Activated CD4-positive, alpha-beta memory T cell treated with anti-CD3 and anti-CD28 coated beads, Interleukin-2, amount 10 ng/mL, durations not matched to agents 7 days and 5 days (primary cell): ENCODE data around the gene TMEM179. TPM values are rescaled to one million over a fixed set of nuclear protein-coding genes. Genes with fewer than 3 reads are reported as not detected.

Experiments used
- CTCF ChIA-PET: fragments of 350-600 bp; sonication (Branson Sonifier 250); formaldehyde crosslinking; loops from one replicate; lab custom pipeline; 2021; ENCODE audit warnings: antibody characterized with exemption, inconsistent platforms; lab: Charles Lee
- POLR2A ChIA-PET: fragments of 350-600 bp; sonication (Branson Sonifier 250); formaldehyde crosslinking; loops from one replicate; lab custom pipeline; 2021; ENCODE audit warnings: antibody characterized with exemption; lab: Charles Lee
- DNase-seq: peaks from one replicate; pipeline ENCODE4 v3.0.0-alpha.2; 2020
- H3K27ac Mint-ChIP-seq: one replicate; pipeline ENCODE4 v1.8.0; 2021; ENCODE audit warnings: mild to moderate bottlenecking, mixed read lengths
- H3K27me3 Mint-ChIP-seq: one replicate; pipeline ENCODE4 v1.8.0; 2021; ENCODE audit warnings: mixed read lengths
- H3K36me3 Mint-ChIP-seq: one replicate; pipeline ENCODE4 v1.8.0; 2021; ENCODE audit warnings: low read depth, mixed read lengths
- H3K4me1 Mint-ChIP-seq: one replicate; pipeline ENCODE4 v1.8.0; 2021; ENCODE audit warnings: mixed read lengths
- H3K4me3 Mint-ChIP-seq: one replicate; pipeline ENCODE4 v1.8.0; 2021; ENCODE audit warnings: mild to moderate bottlenecking, mixed read lengths
- H3K9me3 Mint-ChIP-seq: one replicate; pipeline ENCODE4 v1.8.0; 2021; ENCODE audit warnings: mixed read lengths
- total RNA-seq, 2 experiments: library from RNA; stranded (reverse); gene quantifications; one replicate each; pipeline ENCODE4 v1.2.3, GENCODE V29; 2021

TMEM179 gene
- total RNA-seq, 2 experiments from 2014 or later, result not detected

DNA sequence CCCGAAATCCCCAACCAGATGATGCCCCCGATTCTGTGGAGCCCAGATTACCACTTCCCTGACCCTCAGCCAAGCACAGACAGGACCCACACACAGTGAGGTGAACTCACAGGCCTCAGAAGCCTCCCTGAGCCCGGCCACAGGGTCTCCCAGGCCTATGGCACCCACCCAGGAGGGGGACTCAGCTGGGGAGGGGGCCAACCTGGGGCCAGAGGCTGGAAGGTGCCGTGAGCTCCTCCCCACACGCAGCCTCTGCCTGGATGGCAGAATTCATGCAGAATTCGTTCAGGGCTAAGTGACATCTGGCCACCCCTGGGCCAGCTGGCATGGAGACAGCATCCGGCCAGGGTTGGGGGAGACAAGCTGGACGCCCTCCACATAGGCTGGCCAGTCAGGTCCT, 11.8 kb downstream of the TMEM179 start:
- no peak for DNase-seq
- Mint-ChIP-seq H3K9me3 (no peaks in the 10 kb centered on the region), H3K4me3 (no peak overlapping the region), H3K27ac (no peak overlapping the region), H3K27me3 (no peaks in the 10 kb centered on the region), H3K36me3 (no peaks in the 10 kb centered on the region), H3K4me1 (no peaks in the 10 kb centered on the region)
- ChIA-PET CTCF (no interaction called here), POLR2A (no interaction called here)

DNA sequence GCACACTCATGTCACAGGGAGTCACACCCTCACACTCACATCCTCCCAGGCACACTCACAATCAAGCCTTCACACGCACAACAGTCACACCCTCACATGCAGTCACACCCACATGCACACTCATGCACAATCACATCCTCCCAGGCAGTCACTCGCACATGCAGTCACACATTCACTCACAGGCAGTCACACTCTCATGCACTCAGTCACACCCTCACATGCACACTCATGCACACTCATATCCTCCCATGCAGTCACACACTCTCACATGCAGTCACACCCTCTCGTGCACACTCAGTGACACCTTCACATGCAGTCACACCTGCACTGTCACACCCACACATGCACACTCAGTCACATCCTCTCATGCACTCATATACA, 12.3 kb downstream of the TMEM179 start:
- no peaks in the 10 kb centered on the region for H3K9me3 Mint-ChIP-seq
- no peak for DNase-seq
- H3K36me3 Mint-ChIP-seq, result no peaks in the 10 kb centered on the region
- CTCF ChIA-PET, result no interaction called here
- H3K27me3 Mint-ChIP-seq, result no peaks in the 10 kb centered on the region
- no peak overlapping the region for H3K4me3 Mint-ChIP-seq
- POLR2A ChIA-PET, result no interaction called here
- no peak overlapping the region for H3K27ac Mint-ChIP-seq
- no peaks in the 10 kb centered on the region for H3K4me1 Mint-ChIP-seq

DNA sequence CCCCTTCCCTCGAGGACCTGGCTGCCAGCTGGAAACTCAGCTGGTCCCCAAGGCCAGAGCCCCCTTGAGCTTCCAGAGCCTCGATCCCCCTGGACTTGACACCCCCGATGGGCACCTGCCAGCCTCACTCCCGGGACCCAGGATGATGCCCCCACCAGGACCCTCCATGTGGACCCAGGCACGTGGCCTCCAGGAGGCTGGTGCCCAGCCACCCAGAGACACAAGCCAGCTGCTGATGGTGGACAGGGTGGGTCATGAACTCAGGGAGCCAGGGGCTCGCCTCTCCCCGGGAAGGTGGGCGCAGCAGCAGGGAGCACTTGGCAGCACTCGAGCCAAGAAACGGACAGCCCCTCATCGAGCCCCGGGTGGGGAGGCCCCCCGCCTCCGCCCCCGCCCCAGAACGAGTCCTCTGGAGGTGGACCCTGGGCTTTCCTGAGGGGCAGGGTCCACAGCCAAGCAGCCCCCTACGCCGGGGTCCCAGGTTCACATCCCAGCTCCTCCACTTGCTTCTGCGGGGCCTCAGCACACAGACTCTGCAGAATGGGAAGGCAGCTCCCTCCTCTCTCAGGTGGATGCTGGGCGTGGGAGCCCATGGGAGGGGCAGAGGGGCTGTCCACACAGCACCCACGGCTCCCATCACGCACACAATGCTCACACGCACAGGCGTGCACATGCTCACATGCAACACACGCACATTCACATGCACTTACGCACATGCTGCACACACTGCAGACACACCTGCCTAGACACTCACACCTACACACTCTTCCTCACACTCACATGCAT, 12.9 kb downstream of the TMEM179 start:
- H3K4me1 Mint-ChIP-seq, result no peaks in the 10 kb centered on the region
- POLR2A ChIA-PET, result no interaction called here

DNA sequence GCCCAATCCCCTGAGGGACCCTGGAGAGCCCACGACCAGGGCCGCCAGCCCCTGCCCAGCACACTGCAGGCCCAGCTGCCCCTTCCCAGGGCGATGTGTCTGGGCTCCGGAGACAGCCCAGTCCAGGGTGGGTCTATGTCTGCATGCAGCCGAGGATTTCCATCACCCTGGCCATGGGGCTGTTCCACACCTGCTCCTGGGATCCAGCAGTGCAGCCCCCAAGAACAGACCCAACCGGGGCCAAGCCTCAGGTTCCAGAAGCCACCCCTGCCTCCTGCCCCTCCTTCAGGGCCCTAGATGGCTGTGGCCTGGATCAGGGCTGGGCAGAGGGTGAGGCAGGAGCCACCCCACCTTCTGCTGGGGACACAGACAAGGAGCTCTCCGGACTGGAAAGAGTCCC, 13.5 kb downstream of the TMEM179 start:
- H3K27ac Mint-ChIP-seq, result no peak overlapping the region
- H3K4me1 Mint-ChIP-seq, result no peaks in the 10 kb centered on the region
- POLR2A ChIA-PET, result no interaction called here
- no peak overlapping the region for H3K4me3 Mint-ChIP-seq
- no peaks in the 10 kb centered on the region for H3K9me3 Mint-ChIP-seq
- CTCF ChIA-PET, result no interaction called here
- no peaks in the 10 kb centered on the region for H3K36me3 Mint-ChIP-seq
- no peak for DNase-seq
- H3K27me3 Mint-ChIP-seq, result no peaks in the 10 kb centered on the region

More for the DNA sequence above, 12.9 kb downstream of the TMEM179 start:
- Mint-ChIP-seq H3K4me3 (no peak overlapping the region), H3K36me3 (no peaks in the 10 kb centered on the region), H3K27me3 (no peaks in the 10 kb centered on the region), H3K9me3 (no peaks in the 10 kb centered on the region), H3K27ac (no peak overlapping the region)
- DNase-seq, result no peak
- CTCF ChIA-PET, result no interaction called here

DNA sequence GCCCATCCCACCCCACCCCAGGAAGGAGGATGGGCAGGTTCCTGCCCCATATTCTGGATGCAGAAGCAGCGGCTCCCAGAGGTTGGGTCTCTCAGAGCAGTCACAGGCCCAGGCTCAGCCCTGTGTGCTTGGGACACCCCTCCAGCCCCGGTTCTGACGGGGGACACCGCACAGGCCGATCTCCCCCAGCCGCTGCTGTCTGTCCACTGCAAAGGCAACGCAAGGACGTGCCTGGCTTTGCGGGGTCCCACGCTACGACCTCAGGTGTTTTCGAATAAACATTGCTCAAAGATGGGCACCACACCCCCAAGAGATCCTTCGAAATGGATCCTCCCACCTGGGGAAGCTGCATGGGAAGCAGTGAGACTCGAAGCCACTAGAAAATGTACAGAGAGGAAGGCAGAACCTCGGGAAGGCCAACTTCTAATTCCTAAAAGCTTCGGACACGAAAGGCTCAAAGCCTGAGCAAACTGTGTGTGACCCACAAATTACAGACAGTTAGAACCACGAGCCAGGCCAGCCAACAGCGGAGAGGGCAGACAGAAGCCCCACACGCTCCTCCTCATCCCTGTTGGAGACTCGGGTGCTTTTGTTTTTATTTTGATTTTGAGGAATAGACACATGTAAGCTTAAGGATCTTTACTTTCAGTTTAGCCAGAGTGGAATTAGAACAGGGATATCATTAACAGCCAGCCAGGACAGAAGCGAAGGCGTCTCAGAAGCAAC, 14.2 kb downstream of the TMEM179 start:
- Mint-ChIP-seq H3K4me3 (no peak overlapping the region), H3K36me3 (no peaks in the 10 kb centered on the region), H3K4me1 (no peaks in the 10 kb centered on the region), H3K27ac (no peak overlapping the region), H3K9me3 (no peaks in the 10 kb centered on the region), H3K27me3 (no peaks in the 10 kb centered on the region)
- POLR2A ChIA-PET, result no interaction called here
- no peak for DNase-seq
- CTCF ChIA-PET, result no interaction called here

DNA sequence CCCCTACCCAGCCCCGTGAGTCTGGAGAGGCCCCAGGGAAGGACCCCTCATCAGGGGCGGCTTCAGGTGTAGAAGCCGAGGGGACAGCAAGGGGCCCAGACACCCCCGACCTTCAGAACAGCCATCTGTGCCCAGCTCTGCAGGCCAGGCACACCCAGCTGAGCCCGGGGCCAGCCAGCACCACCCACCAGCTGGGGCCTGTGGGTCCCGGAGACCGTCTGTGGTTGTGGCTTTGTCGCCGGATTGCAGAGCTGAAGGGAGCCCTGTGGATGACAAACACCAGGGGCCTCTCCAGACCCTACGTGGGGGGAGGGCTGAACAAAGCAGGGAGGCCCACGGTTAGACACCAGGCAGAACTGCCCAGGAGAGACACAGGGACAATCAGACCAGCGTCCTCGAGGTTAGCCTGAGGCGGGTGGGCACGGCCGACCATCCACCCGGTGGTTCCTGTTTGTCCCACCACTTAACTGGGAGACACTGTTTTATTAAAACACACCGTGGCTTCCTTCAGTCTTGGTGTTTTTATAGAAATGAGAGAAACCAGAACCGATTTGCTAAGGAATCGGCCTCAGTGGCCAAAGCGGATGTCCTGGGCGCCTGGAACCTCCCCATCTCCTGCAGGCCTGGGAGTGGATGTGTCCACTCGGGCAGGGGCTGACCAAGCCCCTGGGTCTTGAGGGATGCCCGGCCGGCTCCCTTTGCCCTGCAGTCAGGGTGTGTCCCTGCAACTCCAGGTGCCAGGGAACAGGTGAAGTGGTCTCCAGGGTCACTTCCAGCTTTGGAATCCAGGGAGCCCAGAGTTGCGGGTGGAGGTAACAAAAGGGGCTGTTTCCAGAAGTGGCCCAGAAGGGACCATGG, 15.0 kb downstream of the TMEM179 start:
- H3K4me3 Mint-ChIP-seq, result no peak overlapping the region
- H3K27me3 Mint-ChIP-seq, result no peaks in the 10 kb centered on the region
- ChIA-PET POLR2A (no interaction called here), CTCF (no interaction called here)
- no peak for DNase-seq
- H3K36me3 Mint-ChIP-seq, result no peaks in the 10 kb centered on the region
- no peaks in the 10 kb centered on the region for H3K4me1 Mint-ChIP-seq
- H3K9me3 Mint-ChIP-seq, result no peaks in the 10 kb centered on the region
- H3K27ac Mint-ChIP-seq, result no peak overlapping the region

DNA sequence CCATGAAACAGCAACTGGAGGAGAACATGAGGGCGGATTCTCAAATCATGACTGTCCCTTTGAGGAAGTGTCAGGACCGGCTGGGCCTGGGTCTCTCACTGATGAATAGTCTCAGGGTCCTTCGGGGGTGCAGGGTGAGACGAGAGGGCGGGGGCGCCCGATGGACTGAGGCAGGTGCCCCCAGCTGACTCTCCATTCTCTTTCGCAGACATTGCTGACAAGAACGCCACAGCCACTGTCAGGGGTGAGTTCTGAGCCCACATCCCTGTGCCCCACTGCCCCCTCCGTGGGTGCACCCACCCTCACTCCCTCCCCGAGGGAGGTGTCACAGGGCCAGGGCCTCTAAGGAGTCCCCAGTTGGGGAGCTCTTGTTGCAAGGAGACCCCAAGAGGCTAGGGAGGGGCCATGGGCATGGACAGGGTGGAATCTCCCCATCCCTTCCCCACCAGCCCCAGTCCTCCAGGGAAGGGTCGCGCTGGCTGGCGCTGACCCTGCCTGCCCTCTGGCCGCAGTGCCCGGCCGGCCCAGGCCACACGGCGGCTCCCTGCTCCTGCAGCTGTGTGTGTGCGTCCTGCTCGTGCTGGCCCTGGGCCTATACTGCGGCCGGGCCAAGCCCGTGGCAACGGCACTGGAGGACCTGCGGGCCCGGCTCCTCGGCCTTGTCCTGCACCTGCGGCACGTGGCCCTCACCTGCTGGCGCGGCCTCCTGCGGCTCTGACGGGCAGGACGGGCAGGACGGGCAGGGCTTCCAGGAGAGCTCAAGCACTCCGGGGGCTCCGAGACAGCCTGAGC, 16.3 kb downstream of the TMEM179 start:
- Mint-ChIP-seq H3K4me1 (no peaks in the 10 kb centered on the region), H3K27ac (no peak overlapping the region), H3K27me3 (no peaks in the 10 kb centered on the region), H3K4me3 (no peak overlapping the region), H3K9me3 (no peaks in the 10 kb centered on the region), H3K36me3 (no peaks in the 10 kb centered on the region)
- ChIA-PET POLR2A (no interaction called here), CTCF (no interaction called here)
- no peak for DNase-seq

DNA sequence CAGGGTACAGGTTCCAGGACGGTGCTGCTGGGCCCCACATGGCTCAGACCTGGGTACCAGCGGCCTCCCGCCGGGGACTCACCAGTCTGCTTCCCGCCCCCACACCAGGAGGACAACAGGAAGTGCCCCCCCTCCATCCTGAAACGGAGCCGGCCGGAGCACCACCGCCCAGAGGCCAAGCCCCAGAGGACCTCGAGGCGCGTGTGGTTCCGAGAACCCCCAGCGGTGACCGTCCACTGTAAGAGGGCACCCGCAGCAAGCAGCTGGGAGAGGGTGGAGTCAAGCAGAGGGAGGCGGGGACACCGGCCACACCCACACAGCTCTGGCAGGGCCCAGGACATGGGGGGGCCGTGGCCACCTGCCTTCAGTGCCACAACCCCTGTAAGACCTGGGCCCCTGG, 16.9 kb downstream of the TMEM179 start:
- Mint-ChIP-seq H3K27ac (no peak overlapping the region), H3K9me3 (no peaks in the 10 kb centered on the region), H3K36me3 (no peaks in the 10 kb centered on the region), H3K4me1 (no peaks in the 10 kb centered on the region), H3K27me3 (no peaks in the 10 kb centered on the region), H3K4me3 (no peak overlapping the region)
- POLR2A ChIA-PET, result no interaction called here
- no peak for DNase-seq
- CTCF ChIA-PET, result interaction anchor here (0.6 kb wide), 1 partner anchor 508 kb away, joined by 3 read pairs; no protein-coding TSS in a partner anchor

DNA sequence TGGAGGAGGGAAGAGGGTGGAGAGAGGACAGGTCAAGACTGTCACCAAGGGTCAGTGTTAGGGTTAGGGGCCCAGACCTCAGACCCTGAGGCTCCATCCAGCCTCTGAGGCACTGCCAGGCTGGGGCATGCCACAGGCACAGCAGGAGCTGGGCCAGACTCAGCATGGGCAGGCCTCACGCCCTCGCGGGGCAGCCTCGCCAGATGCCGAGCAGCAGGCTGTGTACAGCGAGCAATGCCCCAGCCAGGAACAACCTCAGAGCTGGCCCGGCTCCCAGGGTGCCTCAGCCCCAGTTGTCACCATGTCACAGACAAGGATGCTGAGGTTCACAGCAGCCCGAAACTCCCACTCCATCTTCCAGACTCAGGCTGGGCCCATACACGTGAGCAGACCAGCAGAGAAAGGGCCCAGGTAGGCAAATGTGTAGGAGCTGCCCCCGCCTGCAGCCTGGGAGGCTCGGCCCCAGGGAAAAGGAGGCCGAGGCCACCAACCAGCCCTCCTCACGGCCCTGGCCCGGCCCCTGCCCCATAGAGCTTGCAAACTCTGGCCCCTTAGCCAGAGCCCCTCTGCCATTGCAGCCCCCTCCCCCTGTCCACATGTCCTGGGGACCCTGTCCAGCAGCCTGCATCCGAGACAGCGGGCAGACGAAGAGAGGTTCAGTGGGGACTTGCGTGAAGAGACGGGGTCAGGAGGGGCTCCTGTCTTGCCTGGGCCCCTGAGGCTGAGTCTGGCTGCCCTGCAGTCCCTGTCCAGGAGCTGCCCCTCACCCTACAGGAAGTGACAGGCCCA, 17.5 kb downstream of the TMEM179 start:
- ChIA-PET POLR2A (no interaction called here), CTCF (interaction anchor here (0.6 kb wide), 1 partner anchor 508 kb away, joined by 3 read pairs; no protein-coding TSS in a partner anchor)
- H3K36me3 Mint-ChIP-seq, result no peaks in the 10 kb centered on the region
- no peaks in the 10 kb centered on the region for H3K9me3 Mint-ChIP-seq
- H3K27me3 Mint-ChIP-seq, result no peaks in the 10 kb centered on the region
- H3K27ac Mint-ChIP-seq, result no peak overlapping the region
- H3K4me3 Mint-ChIP-seq, result no peak overlapping the region
- DNase-seq, result no peak
- no peaks in the 10 kb centered on the region for H3K4me1 Mint-ChIP-seq

DNA sequence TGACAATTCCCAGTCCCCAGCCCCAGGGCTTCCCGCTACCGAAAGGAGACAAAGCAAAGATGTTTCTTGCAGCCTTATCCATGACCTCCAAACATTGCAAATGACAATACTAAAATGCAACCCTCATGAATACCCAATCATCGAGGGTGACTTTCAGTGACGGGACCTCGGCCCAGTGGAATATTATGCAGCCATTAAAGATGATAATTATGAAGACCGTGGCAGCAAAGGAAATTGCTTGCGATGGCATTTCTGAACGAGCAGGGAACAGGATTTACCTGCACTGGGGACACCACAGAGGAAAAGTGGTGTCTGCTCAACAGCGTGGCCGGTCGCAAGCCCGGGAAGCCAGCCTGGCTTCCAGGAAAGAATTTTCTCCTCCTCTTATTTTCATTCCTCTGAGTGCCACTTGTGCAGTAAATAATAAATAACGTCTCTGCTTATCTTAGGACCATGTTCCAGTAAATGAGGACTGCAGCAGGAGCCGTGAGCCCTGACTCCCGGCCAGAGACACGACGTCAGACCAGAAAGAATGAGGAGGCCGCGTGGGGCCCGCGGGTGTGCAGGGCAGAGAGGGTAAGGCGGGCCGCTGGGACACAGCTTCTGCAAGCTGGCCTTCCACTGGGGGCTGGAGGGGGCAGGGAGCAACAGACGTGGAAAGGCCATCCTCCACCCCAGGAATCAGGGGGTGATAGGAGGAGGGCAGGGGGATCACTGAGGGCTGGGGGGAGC, 18.4 kb downstream of the TMEM179 start:
- no peaks in the 10 kb centered on the region for H3K9me3 Mint-ChIP-seq
- H3K36me3 Mint-ChIP-seq, result no peaks in the 10 kb centered on the region
- no peak overlapping the region for H3K27ac Mint-ChIP-seq
- ChIA-PET CTCF (no interaction called here), POLR2A (no interaction called here)
- H3K4me3 Mint-ChIP-seq, result no peak overlapping the region
- no peak for DNase-seq
- no peaks in the 10 kb centered on the region for H3K27me3 Mint-ChIP-seq
- no peaks in the 10 kb centered on the region for H3K4me1 Mint-ChIP-seq

DNA sequence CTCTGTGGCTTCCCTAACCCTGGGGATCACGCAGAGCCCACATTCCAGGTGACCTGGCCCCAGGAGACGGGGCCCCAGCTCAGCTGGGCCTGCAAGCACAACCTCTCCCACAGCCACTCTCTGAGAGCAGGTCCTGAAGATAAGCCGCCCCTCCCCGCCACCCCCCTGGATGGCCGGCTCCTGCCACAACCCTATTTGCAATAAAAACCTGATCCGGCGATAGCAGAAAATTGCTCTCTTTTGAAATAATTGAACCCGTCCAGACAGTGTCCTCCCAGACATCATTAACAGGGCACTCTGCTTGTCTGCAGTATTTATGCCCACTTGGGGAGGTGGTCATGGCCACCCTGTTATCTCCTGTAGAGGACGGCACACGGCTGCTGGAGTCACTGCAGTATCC, 20.0 kb downstream of the TMEM179 start:
- no peaks in the 10 kb centered on the region for H3K27me3 Mint-ChIP-seq

More for the DNA sequence above, 20.0 kb downstream of the TMEM179 start:
- DNase-seq, result no peak
- Mint-ChIP-seq H3K4me3 (no peak overlapping the region), H3K9me3 (no peaks in the 10 kb centered on the region), H3K4me1 (no peaks in the 10 kb centered on the region), H3K36me3 (no peaks in the 10 kb centered on the region), H3K27ac (no peak overlapping the region)
- ChIA-PET POLR2A (no interaction called here), CTCF (no interaction called here)
